IMR-90 (cell line): Measurements from ENCODE around the gene ASB14. TPM values are rescaled to one million over a fixed set of nuclear protein-coding genes. Genes with fewer than 3 reads are reported as not detected.

Experiments
- ATAC-seq: fragments of 200-7000 bp; cut with Tn5 transposase; 2 replicates; pipeline ENCODE4 v1.9.1; 2020; ENCODE audit warnings: low read depth, mild to moderate bottlenecking, moderate library complexity
- BruUV-seq: library from RNA; stranded (reverse); fragments of 400-500 nt; replicated peaks from 2 replicates; lab custom pipeline; 2021; lab: Mats Ljungman, UMichigan
- CTCF ChIA-PET: fragments of 300-600 bp; formaldehyde crosslinking; extraction: SDS; loops from one replicate; lab custom pipeline; 2021; ENCODE audit warnings: antibody characterized with exemption; lab: Yijun Ruan, JAX
- POLR2A ChIA-PET: fragments of 300-600 bp; sonication (Branson Sonifier 250); formaldehyde crosslinking; loops from one replicate; lab custom pipeline; 2022; ENCODE audit warnings: antibody characterized with exemption; ENCODE audit not compliant: unreplicated experiment; lab: Charles Lee
- DNase-seq: peaks from one replicate; pipeline ENCODE4 v3.0.0; 2013
- H2AFZ ChIP-seq: replicated peaks from 2 replicates; pipeline ENCODE3; 2013; ENCODE audit warnings: low read length, mild to moderate bottlenecking; ENCODE audit not compliant: poor library complexity
- H2AK5ac ChIP-seq: 2 replicates; pipeline ENCODE4 v1.6.1; 2013; ENCODE audit warnings: low read depth, low read length, inconsistent platforms
- H2AK9ac ChIP-seq: replicated peaks from 2 replicates; pipeline ENCODE3; 2013; ENCODE audit warnings: mild to moderate bottlenecking, low read depth, low read length, moderate library complexity; ENCODE audit not compliant: poor library complexity
- H2BK120ac ChIP-seq: 2 replicates; pipeline ENCODE4 v1.6.1; 2013; ENCODE audit warnings: low read depth, low read length, inconsistent platforms
- H2BK15ac ChIP-seq: 3 replicates; pipeline ENCODE4 v1.6.1; 2013; ENCODE audit warnings: low read depth, low read length, inconsistent platforms
- H2BK20ac ChIP-seq: 2 replicates; pipeline ENCODE4 v1.6.1; 2013; ENCODE audit warnings: low read depth, mild to moderate bottlenecking, inconsistent platforms, low read length, moderate library complexity
- H2BK5ac ChIP-seq: 2 replicates; pipeline ENCODE4 v1.6.1; 2013; ENCODE audit warnings: mild to moderate bottlenecking, low read depth, low read length, inconsistent platforms; ENCODE audit not compliant: poor library complexity, severe bottlenecking
- H3K14ac ChIP-seq: replicated peaks from 2 replicates; pipeline ENCODE4 v1.6.1; 2013; ENCODE audit warnings: low read depth, low read length, inconsistent platforms
- H3K18ac ChIP-seq: 2 replicates; pipeline ENCODE4 v1.6.1; 2013; ENCODE audit warnings: low read depth, low read length, control low read depth
- H3K23ac ChIP-seq: 2 replicates; pipeline ENCODE4 v1.6.1; 2013; ENCODE audit warnings: low read depth, low read length, inconsistent platforms
- H3K27ac ChIP-seq: 2 replicates; pipeline ENCODE4 v1.5.1; 2013; ENCODE audit warnings: mild to moderate bottlenecking, control low read depth, low read length; ENCODE audit not compliant: insufficient read depth
- H3K27me3 ChIP-seq: 2 replicates; pipeline ENCODE4 v1.6.1; 2013; ENCODE audit warnings: low read length; ENCODE audit not compliant: control insufficient read depth, insufficient read depth
- H3K36me3 ChIP-seq: 2 replicates; pipeline ENCODE4 v1.6.1; 2013; ENCODE audit warnings: low read length, mixed read lengths; ENCODE audit not compliant: control insufficient read depth, insufficient read depth
- H3K4ac ChIP-seq: 2 replicates; pipeline ENCODE4 v1.6.1; 2013; ENCODE audit warnings: low read depth, low read length, inconsistent platforms
- H3K4me1 ChIP-seq: 2 replicates; pipeline ENCODE4 v1.6.1; 2013; ENCODE audit warnings: low read length, mixed read lengths; ENCODE audit not compliant: control insufficient read depth, insufficient read depth
- H3K4me2 ChIP-seq: 2 replicates; pipeline ENCODE4 v1.6.1; 2013; ENCODE audit warnings: low read depth, mild to moderate bottlenecking, control low read depth, low read length, moderate library complexity
- H3K4me3 ChIP-seq: 2 replicates; pipeline ENCODE4 v1.5.1; 2013; ENCODE audit warnings: low read depth, mild to moderate bottlenecking, control low read depth, low read length, moderate library complexity; ENCODE audit not compliant: insufficient read depth
- H3K56ac ChIP-seq: 2 replicates; pipeline ENCODE4 v1.6.1; 2013; ENCODE audit warnings: low read length, inconsistent platforms; ENCODE audit not compliant: insufficient read depth; ENCODE audit errors: extremely low read depth
- H3K79me1 ChIP-seq, 2 experiments: 2 replicates each; pipeline ENCODE4 v1.6.1; 2013; ENCODE audit warnings: low read length in 2 of 2, inconsistent platforms in 1 of 2, low read depth in 1 of 2
- H3K9ac ChIP-seq: 2 replicates; pipeline ENCODE4 v1.6.1; 2013; ENCODE audit warnings: low read depth, low read length, control low read depth
- H3K9me1 ChIP-seq: 2 replicates; pipeline ENCODE4 v1.6.1; 2013; ENCODE audit warnings: low read length, inconsistent platforms; ENCODE audit not compliant: insufficient read depth
- H3K9me3 ChIP-seq: 2 replicates; pipeline ENCODE4 v1.6.1; 2013; ENCODE audit warnings: low read length; ENCODE audit not compliant: control insufficient read depth, insufficient read depth
- H4K20me1 ChIP-seq: 2 replicates; pipeline ENCODE4 v1.6.1; 2013; ENCODE audit warnings: low read length, inconsistent platforms; ENCODE audit not compliant: insufficient read depth
- H4K5ac ChIP-seq: 2 replicates; pipeline ENCODE4 v1.6.1; 2013; ENCODE audit warnings: mild to moderate bottlenecking, low read depth, low read length, control low read depth
- H4K8ac ChIP-seq, 2 experiments: 2 replicates each; pipeline ENCODE4 v1.6.1; 2013; ENCODE audit warnings: low read depth in 2 of 2, low read length in 2 of 2, control low read depth in 1 of 2, inconsistent platforms in 1 of 2
- H4K91ac ChIP-seq: 2 replicates; pipeline ENCODE4 v1.6.1; 2013; ENCODE audit warnings: low read depth, low read length, inconsistent platforms; ENCODE audit not compliant: insufficient read depth
- CHD1 ChIP-seq: IDR thresholded peaks from 2 replicates; pipeline ENCODE4 v1.6.1; 2012; ENCODE audit warnings: low read depth, low read length, improper control_type of control experiment
- ELK1 ChIP-seq: fragments of 150-350 bp; IDR thresholded peaks from 2 replicates; pipeline ENCODE4 v1.6.1; 2016; ENCODE audit warnings: low read depth, mild to moderate bottlenecking, low read length, moderate library complexity, borderline replicate concordance
- MAZ ChIP-seq: IDR thresholded peaks from 2 replicates; pipeline ENCODE4 v1.6.1; 2012; ENCODE audit warnings: low read depth, mild to moderate bottlenecking, low read length, improper control_type of control experiment, moderate library complexity, borderline replicate concordance
- MXI1 ChIP-seq: IDR thresholded peaks from 2 replicates; pipeline ENCODE4 v1.6.1; 2012; ENCODE audit warnings: low read depth, mild to moderate bottlenecking, low read length, moderate library complexity, borderline replicate concordance
- POLR2A ChIP-seq: IDR thresholded peaks from 2 replicates; pipeline ENCODE4 v1.6.1; 2012; ENCODE audit warnings: mild to moderate bottlenecking, low read depth, low read length
- RAD21 ChIP-seq: IDR thresholded peaks from 2 replicates; pipeline ENCODE4 v1.6.1; 2012; ENCODE audit warnings: low read length, improper control_type of control experiment
- WGBS, 2 experiments: methylation state at CpG; one replicate each; pipeline versions ENCODE4 v1.1.5 to v1.1.7; 2013; ENCODE audit warnings: missing lambda C conversion rate in 2 of 2; ENCODE audit not compliant: insufficient read length in 1 of 2; ENCODE audit errors: extremely low coverage in 2 of 2; 5-methylcytosine and 5-hydroxymethylcytosine counted together
- dilution Hi-C: fragments of 300-500 bp; cut with HindIII; formaldehyde crosslinking; loops from one replicate; pipeline ENCODE4 v1.14.3; 2018; ENCODE audit warnings: low sequenced_read_pairs; ENCODE audit not compliant: unreplicated experiment
- in situ Hi-C: fragments of 300-500 bp; cut with MboI; formaldehyde crosslinking; loops from 3 replicates; pipeline ENCODE4 v1.14.3; 2019; ENCODE audit warnings: low sequenced_read_pairs, inconsistent platforms, mixed read lengths
- intact Hi-C: fragments of 100-400 bp; cut with micrococcal nuclease; formaldehyde crosslinking; loops from 2 replicates; pipeline ENCODE4 v1.10.0; 2022
- polyA plus RNA-seq, 3 experiments: library from polyadenylated mRNA; depleted of rRNA; stranded (reverse); fragments of >200 nt; gene quantifications; 2 replicates each; pipeline ENCODE4 v1.2.3, GENCODE V29; 2012; ENCODE audit warnings: low replicate concordance in 1 of 3
- total RNA-seq: library from RNA; depleted of rRNA; stranded (reverse); fragments of >200 nt; gene quantifications from 2 replicates; pipeline ENCODE4 v1.2.3, GENCODE V29; 2012

ASB14 gene
- total and polyA plus RNA-seq, 2 of the 4 experiments (the other 2 are of a cell fraction): not detected

- in situ Hi-C loops: no loop called here
- peaks cover 12% of the 10 kb centered on the region for H3K36me3 ChIP-seq
Observed at GRCh38 chr3:57268416-57268815, 24.1 kb downstream of the ASB14 start.

More at GRCh38 chr3:57268416-57268815, 24.1 kb downstream of the ASB14 start:
- no CpG with 5 or more reads among the region's 1 CpG for WGBS, 2 experiments
- Histone ChIP-seq H4K91ac (no peak overlapping the region), H3K9ac (no peak overlapping the region), H3K23ac (no peak overlapping the region), H4K20me1 (no peaks in the 10 kb centered on the region), H3K27ac (no peak overlapping the region), H3K27me3 (no peaks in the 10 kb centered on the region), H4K8ac (no peak overlapping the region), H3K18ac (no peak overlapping the region), H3K4me3 (no peak overlapping the region), H3K9me1 (no peaks in the 10 kb centered on the region), H2AFZ (no peak overlapping the region), H3K9me3 (no peaks in the 10 kb centered on the region), H2BK15ac (no peak overlapping the region), H3K79me1 (peaks cover 0 to 2% of the 10 kb centered on the region in 2 experiments; a peak in 1 of 4 replicates), H4K5ac (no peak overlapping the region), H3K56ac (no peak overlapping the region), H3K4ac (no peak overlapping the region), H2BK20ac (no peak overlapping the region), H2AK9ac (no peak overlapping the region), H3K14ac (no peak overlapping the region), H3K4me1 (no peaks in the 10 kb centered on the region), H3K4me2 (no peak overlapping the region), H2BK5ac (no peak overlapping the region), H2AK5ac (no peak overlapping the region), H2BK120ac (no peak overlapping the region)
- no peak for TF ChIP-seq MXI1
- no peak for TF ChIP-seq RAD21
- TF ChIP-seq POLR2A: no peak
- TF ChIP-seq CHD1: no peak
- TF ChIP-seq ELK1: no peak
- no peak for TF ChIP-seq MAZ
- POLR2A ChIA-PET: no interaction called here
- ATAC-seq (no peak), DNase-seq (peak; percentile 28)
- CTCF ChIA-PET: no interaction called here
- dilution Hi-C loops (no loop called here), intact Hi-C loops (loop anchor here (5.0 to 10.0 kb wide), 2 partner anchors 776 to 1136 kb away; no protein-coding TSS in a partner anchor)
- no TSS peak for BruUV-seq
